Measurements from ENCODE around the gene TMEM130. TPM values are rescaled to one million over a fixed set of nuclear protein-coding genes. Genes with fewer than 3 reads are reported as not detected.
"Not testable (repeated sequence)": the region's sequence is repeated elsewhere in the genome, so short reads cannot be mapped to it uniquely, and the experiment has no call there.

TMEM130 gene
- total RNA-seq, 1 donor from 2014 or later: not detected

DNA sequence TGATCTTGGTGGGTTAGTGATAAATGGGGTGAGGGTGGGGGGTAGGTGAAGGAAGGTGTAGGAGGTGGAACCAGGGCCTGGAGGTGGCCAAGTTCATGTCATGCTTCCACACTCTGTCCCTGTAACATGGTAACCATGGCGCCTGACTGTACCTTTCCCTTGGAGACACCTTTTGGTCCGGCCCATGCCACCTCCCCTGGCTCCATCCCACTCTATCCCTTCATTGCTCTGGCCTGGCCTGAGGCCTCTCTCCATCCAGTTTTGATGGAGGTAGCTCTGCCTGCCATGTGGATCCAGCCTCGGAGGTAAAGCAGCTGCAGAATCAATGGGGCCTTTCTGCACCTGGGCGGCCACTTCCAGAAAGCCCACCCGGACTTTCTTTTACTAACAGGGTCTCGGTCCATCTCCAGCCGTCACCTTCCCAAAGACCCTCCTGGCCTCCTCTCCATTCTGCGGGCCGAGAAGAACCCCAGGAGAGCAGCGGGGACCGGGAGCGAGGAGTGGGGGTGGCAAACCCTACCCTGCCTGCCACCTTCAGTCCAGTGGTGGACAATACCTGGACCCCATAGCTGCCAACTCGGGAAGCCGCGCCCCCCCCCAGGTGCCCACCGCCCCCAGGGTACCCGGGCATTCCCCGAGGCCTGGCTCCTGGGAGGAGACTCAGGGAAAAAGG lies 8.0 kb upstream of the TMEM130 start:
- DNase-seq (ENCODE audit: extremely low read depth, low read depth, low spot score): no peak

DNA sequence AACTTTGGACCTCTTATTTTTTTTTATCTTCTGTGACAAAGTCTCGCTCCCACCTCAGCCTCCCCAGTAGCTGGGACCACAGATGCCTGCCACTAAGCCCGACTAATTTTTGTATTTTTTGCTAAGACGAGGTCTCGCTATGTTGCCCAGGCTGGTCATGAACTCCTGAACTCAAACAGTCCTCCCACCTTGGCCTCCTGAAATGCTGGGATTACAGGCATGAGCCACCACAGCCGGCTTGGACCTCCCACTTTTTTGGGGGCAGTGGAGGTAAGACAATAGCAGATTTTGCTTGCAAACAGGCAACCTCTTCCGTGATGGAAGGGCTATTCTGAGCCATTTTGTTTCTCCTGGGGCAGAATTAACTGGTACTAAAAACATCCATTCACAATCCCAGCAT lies 7.3 kb upstream of the TMEM130 start:
- no peak for DNase-seq (ENCODE audit: extremely low read depth, low read depth, low spot score)

DNA sequence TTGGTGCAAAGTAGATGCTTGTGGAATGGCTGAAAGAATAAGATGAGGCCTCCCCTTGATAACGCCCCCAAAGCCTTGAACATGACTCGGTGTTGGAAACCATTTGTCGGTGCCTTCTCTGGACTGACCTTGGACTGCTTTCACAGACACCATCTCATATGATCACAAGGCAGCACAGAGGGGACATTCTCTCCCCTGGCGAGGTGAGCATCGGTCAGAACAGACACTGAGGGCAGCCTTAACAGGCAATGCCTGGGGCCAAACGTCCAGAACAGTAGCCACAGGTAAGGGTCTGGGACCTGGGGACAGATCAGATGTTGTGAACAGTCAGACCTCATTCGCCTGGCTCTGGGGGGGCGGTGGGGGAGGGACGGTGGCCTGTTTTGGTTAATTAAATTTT lies 5.7 kb upstream of the TMEM130 start:
- no peak for DNase-seq (ENCODE audit: extremely low read depth, low read depth, low spot score)

DNA sequence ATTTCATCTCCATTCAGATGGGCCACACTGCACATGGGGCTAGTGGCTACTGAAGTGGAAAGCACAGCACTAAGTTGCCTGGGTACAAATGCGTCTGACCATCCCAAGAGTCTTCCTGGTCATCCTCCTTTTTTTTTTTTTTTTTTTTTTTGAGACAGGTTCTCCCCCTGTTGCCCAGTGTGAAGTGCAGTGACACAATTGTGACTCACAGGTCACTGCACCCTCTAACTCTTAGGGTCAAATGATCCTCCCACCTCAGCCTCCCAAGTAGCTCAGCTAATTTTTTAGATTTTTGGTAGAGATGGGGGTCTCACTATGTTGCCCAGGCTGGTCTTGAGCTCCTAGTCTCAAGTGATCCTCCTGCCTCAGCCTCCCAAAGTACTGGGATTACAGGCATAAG lies 5.1 kb upstream of the TMEM130 start:
- no peak for DNase-seq (ENCODE audit: extremely low read depth, low read depth, low spot score)

DNA sequence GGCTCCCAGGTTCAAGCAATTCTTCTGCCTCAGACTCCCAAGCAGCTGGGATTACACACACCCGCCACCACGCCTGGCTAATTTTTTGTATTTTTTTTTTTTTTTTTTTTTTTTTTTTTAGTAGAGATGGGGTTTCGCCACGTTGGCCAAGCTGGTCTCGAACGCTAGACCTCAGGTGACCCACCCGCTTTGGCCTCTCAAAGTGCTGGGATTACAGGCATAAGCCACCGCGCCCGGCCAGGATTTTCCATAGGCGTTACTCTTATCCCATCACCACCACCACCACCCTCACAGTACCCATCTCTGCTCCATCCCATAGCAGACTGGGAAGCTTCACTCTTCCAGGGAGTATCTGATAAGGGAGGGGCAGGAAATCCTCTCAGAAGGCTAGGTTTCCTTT lies 3.8 kb upstream of the TMEM130 start:
- DNase-seq (ENCODE audit: extremely low read depth, low read depth, low spot score): not testable (repeated sequence)

DNA sequence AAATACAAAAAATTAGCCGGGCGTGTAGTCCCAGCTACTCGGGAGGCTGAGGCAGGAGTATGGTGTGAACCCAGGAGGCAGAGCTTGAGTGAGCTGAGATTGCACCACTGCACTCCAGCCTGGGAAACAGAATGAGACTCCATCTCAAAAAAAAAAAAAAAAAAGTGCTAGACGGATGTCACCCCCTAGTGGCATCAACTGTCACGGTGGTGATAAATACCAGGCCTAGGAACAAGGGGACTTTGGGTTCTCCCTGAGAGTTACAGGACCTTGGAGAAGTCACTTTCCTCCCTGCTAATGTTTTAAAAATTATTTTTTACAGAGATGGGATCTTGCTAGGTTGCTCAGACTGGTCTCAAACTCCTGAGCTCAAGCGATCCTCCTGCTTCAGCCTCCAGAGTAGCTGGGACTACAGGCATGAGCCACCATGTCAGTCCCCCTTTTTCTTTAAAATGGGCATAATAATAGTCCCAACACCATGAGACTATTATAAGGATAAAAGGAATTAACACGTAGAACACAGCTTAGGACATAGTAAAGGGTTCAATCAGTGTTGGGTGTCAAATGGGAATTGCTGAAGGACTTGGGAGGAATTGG lies 2.6 kb upstream of the TMEM130 start:
- no peak for DNase-seq (ENCODE audit: extremely low read depth, low read depth, low spot score)

DNA sequence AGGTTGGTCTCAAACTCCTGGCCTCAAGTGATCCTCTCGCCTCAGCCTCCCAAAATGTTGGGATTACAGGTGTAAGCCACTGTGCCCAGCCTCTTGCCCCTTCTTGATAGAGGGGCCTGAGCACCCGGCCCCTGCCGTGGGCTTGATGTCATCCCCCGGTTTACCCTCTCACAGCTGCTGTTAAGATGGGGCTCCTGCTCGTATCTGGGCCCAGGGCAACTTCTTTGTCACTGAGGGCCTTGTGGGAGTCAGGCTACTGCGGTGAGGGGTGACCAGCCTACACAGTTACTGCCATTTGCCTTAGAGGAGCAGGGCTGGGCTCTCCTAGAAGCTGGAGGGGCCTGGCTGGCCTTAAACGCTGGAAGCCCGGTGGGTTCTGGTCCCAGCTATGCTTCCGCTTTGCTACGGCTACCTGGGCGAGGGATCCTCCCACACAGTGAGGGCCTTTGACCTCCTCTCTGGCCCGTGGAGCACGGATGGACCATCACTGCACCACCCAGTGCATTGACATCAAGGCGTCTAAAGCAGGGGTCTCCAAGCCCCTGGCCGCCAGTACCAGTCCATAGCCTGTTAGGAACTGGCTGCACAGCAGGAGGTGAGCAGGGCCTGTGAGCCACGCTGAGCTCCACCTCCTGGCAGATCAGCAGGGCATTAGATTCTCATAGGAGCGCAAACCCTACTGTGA lies 1.1 kb upstream of the TMEM130 start:
- DNase-seq (ENCODE audit: extremely low read depth, low read depth, low spot score): no peak

DNA sequence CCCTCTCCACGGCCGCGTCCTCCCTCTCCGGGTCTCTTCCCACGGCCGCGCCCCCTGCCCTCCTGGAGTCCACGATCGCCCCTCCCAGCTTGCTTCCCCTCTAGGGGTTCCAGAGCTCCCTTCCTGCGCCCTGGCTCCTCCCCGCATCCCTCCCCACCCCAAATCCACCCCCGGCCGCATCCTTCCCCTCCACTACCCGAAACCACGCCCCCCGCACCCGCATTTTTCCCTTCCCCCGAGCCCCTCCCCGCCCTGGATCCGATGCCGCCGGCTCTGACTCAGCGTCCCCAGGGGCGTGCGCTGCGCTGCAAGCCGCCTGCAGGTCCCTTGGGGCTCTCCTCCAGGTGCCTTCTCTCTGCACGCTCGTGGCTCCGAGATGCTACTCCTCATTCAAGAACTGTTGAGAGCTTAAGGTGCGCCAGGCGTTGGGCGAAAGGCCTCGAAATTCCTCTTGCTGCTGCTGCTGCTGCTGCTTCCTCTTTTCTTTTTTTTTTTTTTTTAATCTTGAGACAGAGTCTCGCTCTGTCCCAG lies 372 bp upstream of the TMEM130 start:
- no peak for DNase-seq (ENCODE audit: extremely low read depth, low read depth, low spot score)

DNA sequence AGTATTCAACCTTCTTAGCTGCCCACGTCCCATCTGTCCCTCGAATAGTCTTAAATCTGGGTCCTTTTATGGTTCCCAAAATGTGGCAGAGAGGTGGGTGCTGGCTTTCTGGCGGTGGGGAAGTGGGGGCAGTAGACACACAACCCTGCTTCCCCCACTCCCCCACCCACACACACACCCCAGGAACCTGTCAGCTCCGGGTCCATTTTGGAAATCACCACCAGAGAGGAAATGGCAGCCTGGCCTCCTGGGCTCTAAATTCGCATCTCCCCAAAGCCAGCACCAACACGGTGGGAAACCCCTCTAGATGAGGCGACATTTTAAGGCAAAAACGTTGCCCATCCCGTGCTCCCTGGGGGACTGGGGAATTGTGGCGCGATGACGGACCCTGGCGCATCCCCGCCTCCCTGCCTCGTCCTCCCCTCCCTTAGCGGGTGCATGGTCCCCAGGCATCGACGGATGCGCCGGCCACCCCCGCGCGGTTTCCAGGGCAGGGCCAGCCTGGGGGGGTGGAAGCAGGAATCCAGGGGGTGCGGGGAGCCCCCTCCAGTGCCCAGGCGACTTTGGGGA lies 702 bp downstream of the TMEM130 start:
- no peak for DNase-seq (ENCODE audit: extremely low read depth, low read depth, low spot score)

DNA sequence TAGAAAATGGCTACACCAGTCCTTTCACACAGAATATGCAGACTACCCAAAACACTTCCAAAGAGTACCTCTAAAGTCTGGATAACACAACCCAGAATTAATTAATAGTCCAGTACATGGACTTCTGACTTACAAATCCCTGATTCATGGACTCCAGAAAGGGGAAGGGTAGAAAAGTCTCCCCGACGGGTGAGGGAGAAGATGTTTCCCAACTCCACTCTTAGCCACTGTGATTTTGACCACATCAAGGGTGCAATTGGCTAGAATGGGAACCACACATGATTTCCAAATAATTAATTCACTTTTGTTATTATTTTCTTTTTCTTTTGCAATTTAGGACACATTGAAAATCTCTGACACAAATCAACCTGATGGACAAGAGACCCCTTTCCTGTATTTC lies 1.4 kb downstream of the TMEM130 start:
- DNase-seq (ENCODE audit: extremely low read depth, low read depth, low spot score): no peak

DNA sequence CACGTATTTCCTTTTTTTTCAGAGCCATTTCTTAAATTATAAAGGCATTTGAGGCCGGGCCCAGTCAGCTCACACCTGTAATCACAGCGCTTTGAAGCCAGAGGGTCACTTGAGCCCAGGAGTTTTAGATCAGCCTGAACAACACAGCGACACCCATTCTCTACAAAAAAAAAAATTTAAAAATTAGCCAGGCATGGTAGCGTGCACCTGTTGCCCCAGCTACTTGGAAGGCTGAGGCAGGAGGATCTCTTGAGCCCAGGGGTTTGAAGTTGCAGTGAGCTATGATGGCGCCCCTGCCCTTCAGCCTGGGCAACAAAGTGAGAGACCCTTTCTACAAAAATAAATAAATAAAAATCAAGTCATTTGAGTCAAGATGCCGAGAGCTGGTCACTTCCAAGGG lies 3.0 kb downstream of the TMEM130 start:
- no peak for DNase-seq (ENCODE audit: extremely low read depth, low read depth, low spot score)

DNA sequence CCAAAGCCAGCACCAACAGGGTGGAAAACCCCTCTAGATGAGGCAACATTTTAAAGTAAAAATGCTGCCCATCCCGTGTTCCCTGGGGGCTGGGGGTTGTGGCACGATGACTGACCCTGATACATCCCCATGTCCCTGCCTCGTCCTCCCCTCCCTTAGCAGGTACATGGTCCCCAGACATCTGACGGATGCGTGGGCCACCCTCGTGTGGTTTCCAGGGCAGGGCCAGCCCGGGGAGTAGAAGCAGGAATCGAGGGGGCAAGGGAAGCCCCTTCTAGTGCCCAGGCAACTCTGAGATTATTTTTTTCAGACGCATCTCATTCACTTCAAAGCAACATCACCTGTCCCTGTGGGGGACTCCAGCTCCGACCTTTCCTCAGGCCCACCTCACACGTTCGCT lies 3.5 kb downstream of the TMEM130 start:
- no peak for DNase-seq (ENCODE audit: extremely low read depth, low read depth, low spot score)

DNA sequence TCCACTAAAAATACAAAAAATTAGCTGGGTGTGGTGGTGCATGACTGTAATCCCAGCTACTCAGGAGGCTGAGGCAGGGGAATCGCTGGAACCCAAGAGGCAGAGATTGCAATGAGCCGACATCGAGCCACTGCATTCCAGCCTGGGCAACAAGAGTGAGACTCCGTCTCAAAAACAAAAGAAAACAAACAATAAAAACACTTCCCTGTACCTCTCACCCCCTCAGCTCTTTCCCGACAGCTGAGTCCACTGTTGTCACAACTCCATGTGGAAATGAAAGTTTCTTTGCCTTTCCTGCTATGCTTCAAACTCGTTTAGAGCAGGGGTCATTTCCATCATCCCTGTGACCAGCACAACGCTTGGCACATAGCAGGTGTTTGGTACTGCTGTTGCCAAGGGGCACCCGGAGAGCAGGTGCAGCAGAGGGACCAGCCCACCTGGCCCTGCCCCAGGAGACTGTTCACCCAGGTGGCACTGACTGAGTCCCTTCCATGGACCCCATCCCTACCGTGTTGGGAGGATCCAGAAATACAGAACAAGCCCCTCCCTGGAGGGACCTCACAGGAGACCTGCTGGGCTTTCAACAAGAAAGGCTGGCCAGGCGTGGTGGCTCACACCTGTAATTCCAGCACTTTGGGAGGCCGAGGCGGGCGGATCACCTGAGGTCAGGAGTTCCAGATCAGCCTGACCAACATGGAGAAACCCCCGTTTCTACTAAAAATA lies 4.9 kb downstream of the TMEM130 start:
- DNase-seq (ENCODE audit: extremely low read depth, low read depth, low spot score): no peak

DNA sequence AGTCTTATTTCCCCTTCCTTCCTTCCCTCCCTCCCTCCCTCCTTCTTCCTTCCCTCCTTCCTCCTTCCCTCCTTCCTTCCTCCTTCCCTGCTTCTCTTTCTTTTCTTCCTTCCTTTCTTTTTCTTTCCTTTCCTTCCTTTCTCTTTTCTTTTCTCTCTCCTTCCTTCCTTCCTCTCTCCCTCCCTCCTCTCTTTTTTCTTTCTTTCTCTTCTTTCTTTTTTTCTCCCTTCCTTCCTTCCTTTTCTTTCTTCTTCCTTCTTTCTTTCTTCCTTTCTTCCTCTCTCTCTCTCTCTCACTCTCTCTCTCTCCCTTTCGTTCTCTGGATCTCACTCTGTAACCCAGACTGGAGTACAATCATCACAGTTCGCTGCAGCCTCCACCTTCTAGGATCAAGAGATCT lies 6.2 kb downstream of the TMEM130 start:
- no peak for DNase-seq (ENCODE audit: extremely low read depth, low read depth, low spot score)

DNA sequence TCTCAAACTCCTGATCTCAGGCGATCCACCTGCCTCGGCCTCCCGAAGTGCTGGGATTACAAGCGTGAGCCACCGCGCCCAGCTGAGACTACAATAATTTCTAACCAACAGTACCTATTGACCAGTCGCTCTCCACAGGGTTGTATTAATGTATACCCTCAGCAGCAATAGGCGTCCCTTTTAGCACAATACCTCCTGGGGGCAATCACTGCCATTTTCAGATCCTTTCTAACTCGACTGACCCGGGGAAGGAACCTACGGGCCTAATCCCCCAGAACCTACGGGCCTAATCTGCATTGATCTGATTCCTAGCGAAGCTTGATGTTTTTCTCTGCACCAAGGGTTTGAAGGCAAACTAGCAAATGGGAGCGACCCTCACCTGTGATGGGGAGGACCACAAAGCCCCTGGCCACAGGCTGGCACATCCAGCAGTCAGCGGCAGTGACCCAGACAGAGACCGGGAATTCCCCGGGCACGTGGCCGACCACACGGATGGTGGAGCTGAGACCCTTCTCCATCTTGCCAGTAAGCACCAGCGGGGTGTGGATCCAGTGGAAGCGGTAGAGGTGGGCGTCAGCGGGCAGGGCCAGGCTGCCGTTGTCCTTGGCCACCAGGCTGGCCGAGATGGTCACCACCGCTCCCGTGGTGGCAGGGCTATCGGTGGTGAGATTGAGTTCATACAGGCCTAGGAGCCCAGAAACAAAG lies 6.9 kb downstream of the TMEM130 start:
- DNase-seq (ENCODE audit: extremely low read depth, low read depth, low spot score): no peak

DNA sequence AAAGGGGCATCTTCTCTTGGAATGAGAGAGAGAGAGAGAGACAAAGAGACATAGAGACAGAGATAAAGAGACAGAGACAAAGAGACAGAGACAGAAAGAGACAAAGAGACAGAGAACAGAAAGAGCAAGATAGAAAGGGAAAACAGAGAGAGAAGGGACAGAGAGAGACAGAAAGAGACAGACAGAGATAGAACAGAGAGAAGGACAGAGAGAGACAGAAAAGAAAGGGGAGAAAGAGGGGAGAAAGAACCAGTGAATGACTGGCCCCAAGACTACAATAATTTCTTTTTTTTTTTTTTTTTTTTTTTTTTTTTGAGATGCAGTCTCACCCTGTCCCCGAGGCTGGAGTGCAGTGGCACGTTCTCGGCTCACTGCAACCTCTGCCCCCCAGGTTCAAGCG lies 7.6 kb downstream of the TMEM130 start:
- no peak for DNase-seq (ENCODE audit: extremely low read depth, low read depth, low spot score)

DNA sequence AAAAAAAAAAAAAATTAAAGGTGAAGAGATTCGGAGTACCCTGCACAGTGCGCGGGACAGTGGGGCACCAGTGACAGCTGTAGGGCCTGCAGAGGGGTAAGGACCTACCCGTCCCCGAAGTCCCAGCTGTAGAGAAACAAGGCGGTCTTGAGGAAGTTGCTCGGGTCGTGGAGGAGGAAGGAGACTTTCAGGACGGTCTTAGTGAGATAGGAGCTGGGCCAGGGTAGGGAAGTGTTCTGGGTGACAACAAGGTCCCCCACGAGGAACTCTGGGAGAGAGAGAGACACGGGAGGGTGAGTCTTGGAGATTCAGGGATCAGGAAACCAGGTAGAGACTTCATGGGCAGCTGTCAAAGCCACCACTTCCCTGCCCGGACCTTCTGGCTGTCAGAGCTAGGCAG lies 9.7 kb downstream of the TMEM130 start:
- DNase-seq (ENCODE audit: extremely low read depth, low read depth, low spot score): no peak

DNA sequence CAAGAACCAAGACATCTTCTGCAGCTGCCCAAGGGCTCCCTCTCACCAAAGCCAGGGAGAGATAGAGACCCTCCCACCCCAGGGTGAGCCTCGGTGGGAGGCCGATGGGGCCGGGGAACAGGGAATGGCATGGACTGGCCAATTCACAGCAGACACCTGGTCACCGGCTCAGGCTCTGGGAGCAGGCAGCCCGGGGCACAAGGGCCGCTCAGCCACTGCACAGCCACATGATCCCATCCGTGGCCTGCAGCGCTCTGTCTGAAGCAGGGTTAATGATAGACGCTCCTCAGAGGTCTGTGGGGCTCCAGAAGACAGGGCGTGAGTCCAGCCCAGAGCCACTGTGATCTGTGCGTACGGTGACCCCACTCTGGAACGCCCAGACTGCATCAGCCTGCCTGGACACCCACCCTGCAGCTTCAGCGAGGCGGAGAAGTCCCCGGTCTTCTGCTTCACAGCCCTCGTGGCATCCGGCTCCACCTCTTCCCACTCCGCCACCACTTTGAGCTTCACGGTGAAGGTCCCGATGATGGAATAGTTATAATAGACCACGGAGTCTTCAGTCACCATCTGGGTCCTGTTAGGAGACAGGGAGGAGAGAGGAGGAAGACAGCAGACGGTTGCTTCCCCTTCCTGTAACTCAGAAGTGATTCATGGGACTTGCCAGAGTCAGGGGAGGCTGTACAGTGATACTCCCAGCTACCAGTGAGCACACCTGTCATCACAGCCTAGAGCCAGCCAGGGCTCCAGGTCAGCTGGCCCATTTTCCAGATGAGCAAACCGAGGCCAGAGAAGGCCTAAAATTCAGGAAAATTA lies 14.0 kb downstream of the TMEM130 start:
- DNase-seq (ENCODE audit: extremely low read depth, low read depth, low spot score): no peak

DNA sequence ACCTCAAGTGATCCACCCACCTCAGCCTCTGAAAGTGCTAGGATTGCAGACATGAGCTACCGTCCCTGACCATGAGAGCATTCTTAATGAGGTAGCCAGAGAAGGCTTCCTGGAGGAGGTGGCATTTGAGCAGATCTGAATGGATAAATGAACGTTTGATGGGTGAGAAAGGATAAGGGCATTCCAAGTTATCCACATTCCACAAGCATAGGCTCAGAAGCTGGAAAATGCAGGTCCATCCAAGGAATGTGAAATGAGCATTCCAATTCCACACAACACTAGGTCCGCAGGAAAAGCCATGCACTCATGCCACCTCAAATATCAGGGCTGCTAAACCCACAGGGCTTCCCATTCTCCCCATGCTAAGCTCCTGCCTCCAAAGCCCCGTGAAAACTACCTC lies 17.0 kb downstream of the TMEM130 start:
- no peak for DNase-seq (ENCODE audit: extremely low read depth, low read depth, low spot score)

DNA sequence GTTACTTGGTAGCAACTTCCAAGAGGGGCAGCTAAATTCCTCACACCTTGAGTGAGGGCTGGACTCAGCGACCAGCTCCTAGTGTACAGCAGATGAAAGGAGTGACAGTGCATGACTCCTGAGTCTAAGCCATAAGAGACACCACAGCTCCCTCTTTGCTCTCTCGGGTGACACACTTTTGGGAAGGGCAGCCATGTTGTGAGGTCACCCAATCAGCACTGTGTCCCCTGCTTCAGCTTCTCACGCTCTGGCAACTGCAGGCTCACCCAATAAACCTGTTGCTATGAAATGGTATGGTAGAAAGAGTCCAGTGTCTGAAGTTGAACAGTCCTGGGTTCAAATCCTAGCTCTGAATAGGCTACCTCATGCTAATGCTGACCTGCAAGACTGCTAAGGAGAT lies 20.9 kb downstream of the TMEM130 start:
- DNase-seq (ENCODE audit: extremely low read depth, low read depth, low spot score): no peak

Measured in glomerular endothelial cell (primary cell).